Measurements from ENCODE around the gene HOXB8.

HOXB8 gene

DNA sequence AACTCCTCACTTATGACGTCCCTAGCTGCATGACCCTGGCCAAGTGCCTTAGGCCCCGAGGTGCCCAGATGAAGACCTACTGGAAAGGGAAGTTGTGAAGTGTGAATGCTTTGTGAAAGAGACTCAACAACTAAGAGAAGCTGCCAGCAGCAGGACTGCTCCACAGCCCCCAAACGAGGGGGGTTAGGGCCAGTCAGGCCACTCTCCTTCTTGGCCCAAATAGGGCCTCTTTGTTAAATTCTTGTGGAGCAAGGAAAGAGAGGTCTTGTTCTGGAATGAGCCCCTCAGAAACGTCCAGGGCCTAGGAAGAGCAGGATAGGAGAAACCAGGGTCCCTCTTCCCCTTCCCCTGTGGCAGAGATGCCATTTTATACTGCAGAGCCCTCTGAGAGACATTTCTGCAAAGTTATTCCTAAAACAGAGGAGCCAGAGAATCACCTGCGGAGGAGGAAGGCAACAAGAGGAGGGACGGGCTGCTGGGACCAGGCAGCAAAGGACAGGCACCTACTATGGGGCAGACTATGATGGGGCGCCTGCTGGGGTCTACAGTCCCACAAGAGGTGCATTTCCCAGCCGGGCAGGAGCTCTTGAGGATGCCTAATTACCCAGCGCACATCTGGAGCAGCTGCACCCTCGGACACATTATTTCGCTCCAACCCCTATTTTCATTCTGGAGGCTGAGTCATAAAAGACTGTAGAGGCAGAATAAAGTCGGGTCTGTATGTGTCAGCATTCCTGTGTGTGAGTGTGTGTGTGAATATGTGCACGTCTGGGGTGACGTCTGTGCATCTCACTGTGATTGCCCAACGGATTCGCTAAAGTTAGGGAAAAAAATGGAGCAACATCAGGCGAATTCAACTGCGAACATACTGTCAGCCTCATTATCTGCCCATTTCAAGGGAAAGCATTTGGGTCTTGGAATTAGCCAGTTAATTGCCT is 22.5 kb upstream of the HOXB8 start:
- no peak for FAIRE-seq

DNA sequence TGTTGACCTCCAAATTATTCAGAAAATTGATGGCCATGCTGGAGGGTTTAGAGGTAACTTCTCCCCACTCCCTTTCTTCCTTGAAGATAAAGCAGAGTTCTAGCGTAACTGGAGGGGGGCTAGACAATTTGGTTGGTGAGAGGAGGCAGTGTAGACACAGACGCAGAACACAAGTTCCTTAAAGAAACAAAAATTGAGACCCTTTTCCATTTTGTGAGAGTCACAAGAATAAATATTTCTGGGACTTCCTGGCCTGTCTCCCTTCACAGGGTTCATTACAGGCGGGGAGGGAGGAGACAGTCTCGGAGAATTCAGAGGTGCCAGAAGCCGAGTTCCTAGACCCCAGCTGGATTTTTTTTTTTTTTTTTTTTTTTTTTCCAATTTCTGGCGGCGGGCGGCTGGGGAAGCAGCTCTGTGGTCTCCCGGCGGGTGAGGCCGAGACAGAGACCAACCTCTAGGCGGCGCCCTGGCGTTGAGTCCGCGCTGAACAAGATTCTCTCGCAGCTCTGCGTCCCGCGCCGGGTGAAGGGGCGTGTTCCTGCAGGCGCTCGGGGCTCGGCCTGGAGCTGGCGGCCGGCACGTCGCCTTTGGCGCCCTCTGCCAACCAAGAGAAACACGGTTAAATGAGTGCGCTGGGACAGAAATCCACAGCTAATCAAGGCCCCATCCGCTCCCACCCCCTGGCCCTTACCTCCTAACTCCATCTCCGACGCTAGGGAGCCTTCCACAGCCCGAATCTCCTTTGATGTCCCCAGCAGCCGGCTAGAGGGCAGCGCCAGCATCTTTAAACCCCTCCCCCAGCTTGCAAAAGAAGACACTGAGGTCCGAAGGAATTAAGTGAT is 21.3 kb upstream of the HOXB8 start:
- FAIRE-seq: no peak

DNA sequence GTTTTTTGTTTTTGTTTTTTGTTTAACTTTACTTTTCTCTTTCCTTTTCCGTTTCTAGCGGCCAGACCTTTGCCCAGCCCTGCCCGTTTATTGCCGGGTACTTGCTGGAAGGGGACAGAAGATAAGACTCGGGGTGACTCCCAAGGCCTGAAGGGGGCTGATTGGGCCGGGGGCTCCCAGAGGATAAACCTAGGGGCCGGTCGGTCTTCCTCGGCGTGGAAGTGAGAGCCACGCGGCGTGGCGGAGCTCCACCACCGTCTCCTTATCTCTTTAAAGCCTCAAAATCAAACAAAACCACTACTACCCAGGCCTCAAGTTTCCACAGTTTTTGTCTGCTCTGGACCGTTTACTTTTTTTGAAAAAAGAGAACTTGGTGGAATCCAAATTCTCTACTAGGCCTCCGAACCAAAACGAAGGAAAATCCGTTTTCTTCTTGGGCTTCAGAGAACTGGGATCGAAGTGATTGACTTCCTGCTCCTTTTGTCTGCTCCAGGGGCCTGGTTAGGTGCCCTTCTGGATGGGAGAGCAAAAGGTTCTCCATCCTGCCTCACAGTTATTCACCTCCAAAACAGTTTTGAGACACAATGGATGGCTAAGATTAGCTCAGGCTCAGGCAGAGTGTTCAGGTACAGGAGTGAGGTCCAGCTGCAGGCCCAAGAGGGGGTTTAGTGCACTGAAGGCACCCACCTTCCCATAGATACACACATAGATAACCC is 19.6 kb upstream of the HOXB8 start:
- FAIRE-seq: no peak

DNA sequence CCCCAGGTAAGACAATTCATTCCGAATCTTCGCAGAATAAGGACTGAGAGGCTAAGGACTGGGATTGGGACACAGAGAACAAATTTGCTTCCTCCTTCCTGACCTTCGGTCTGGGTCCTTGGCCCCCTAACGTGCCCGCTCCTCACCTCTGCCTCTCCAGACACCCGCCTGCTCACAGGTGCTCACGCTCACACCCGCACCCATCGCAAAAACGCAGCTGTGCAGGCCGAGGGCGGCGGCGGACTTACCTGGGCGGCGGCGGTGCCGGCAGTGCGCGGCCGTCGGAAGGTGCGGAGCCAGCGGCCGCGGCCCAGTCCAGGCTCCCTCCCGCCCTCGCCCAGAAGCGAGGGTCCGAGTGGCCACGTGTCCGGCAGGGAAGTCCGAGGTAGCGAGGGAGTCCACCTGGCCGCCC is 18.2 kb upstream of the HOXB8 start:
- FAIRE-seq: no peak

DNA sequence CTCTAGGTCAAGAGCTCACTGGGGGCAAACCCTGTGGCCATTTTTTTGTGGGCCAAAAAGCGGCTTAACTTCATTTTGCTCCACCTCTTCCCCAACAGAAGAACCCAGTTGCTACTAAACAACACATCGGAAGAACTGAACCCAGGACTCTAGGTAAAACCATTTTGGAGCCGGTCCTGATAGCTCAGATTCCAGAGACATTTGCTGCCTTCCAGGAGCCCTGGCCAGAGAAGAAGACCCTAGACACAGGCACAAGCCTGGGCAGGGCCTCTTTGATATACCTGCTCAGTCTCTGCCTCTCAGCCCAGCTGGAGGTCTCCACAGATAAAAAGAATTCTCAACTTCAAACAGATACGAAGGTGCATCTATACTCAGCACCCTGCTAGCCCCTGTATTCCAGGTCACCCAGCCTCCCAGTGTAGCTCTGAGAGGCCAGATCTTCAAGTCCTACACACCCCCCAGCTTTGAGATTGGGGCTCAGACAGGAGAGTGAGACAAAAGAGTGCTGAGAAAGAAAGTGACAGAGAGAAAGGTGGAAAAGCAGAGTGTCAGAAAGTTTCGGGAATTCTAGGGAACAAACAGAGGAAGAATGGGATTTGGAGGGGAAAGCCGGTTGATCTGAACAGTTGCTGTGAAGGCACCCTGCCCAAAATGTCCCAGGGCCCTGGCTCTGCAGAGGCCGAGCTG is 17.6 kb upstream of the HOXB8 start:
- FAIRE-seq: no peak

DNA sequence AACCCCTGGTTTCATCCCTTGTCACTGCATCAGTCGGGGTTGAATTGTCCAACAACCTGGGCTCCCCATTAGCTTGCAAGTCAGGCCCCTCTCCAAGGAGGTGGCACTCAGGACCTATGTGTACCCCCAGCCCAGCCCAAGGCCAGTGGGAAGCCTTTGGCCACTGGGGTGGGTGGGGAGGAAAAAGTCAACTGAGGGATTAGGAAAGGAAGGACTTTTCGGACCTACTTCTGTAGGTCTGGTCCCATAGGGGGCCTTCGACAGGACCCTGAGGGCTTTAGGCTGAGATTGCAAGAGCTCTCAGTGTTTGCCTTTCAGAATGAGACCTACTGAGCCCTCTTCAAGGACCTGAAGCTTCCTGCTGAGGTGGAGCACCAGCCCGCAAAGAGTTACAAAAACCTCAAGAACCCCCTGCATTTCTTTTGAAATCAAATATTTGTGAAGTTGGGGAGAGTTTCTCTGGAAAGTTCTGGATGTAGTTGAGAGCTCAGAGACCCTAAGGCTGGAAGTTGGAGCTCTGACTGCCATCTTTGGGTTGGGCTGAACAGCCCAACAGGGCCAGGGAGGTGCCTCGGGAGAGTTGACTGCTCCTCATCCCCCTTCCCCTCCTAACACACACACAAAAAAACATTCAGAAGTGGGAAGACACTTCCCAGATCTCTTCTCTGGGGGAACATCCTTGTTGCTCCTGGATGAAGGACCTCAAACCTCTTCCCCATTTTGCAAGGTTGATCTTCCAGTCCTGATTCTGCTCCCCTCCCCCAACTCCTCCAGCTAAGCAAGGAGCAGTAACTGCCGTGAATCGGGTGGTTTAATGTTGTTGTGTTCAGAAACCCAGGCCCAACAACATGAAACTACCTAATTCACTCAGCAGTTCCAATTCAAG is 16.8 kb upstream of the HOXB8 start:
- no peak for FAIRE-seq

DNA sequence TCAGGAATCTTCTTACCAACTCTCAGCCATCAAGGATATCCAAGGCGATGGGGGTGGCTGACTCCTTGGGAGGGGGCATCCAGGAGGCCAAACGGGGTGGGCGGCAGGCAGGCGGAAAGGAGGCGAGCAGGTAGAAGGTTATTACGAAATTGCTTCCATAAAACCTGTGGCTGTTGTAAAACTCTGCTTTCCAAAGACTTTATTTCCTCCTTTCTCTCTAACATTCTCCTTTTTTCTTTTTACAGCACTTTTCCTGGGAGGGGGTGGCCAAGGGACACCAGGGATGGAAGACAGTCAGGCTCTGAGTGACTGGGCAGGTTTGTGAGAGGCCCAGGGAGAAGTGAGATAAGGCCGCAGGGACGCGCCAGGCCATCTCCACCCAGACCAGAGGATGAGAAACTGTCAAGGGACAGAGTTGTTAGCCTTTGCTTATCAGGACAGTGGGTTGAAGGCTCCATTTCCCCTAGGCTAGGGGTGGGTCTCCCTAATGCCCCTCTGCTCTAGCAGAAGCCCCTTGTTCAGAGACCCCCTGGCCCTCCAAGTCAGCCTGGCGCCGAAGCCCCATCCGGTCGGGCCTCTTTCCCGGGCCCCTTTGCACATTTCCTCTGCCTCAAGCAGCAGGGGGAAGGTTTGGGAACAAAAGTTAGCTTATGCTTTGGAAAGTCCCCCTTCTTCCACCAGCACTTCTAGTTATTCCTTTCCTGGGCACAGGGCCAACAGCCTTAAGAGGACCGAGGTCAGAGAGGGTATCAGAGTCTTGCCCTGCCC is 16.0 kb upstream of the HOXB8 start:
- FAIRE-seq: no peak

DNA sequence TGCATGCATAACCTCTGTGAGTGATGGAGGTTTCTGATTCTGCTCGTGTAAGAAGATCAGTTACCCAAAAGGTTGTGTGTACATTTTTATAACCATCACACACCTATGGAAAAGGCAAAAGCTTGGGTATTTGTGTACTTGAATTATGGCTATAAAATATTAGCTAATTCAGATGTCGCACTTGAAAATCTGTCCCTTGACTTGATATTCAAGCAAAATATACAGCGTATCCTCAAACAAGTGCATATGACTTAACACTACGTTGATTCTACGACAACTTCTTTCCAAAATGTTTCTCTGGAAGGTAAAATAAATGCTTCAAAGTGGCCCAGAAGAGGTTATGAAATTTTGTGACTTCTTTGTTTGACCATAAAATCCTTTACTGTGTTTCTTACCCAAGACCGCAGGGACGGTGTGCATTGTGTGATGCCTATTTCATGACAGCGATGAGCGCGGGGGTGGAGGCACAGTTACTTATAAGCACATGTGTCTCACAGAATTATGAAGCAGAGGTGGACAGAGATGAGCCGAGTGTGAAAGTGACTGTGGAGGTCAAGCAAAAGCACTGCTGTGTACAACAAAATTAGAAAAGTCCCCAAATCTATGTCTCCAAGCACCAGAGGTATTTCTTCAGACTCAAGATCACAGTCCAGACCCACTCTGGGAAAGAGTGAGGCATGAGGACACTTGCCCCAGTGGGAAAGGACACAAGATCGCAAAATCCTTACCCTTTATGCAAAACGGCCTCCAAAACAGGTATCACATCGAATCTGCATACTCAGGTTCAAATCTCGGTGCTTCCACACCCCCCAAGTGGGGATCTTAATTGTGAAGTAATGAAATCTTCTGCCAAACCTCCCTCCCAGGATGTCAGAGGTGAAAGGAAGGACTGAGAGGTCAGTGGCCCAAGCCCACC is 15.2 kb upstream of the HOXB8 start:
- FAIRE-seq: no peak

DNA sequence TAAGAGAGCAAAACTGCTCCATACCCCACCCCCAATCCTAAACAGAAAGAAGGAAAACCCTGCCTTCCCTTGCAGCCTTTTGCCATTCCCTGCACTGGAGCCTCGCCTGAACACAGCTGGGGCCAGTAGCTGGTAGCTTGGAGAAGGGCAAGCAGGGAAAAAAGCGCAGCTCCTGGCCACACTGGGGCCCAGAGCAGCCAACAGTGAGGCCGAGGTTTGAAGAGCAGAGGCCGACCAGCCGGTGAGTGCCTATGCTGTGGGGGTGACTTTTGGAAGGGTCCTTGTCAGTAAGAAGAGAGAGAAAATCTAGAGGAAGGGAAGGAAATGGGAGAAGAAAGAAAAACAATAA is 14.3 kb upstream of the HOXB8 start:
- FAIRE-seq: no peak

DNA sequence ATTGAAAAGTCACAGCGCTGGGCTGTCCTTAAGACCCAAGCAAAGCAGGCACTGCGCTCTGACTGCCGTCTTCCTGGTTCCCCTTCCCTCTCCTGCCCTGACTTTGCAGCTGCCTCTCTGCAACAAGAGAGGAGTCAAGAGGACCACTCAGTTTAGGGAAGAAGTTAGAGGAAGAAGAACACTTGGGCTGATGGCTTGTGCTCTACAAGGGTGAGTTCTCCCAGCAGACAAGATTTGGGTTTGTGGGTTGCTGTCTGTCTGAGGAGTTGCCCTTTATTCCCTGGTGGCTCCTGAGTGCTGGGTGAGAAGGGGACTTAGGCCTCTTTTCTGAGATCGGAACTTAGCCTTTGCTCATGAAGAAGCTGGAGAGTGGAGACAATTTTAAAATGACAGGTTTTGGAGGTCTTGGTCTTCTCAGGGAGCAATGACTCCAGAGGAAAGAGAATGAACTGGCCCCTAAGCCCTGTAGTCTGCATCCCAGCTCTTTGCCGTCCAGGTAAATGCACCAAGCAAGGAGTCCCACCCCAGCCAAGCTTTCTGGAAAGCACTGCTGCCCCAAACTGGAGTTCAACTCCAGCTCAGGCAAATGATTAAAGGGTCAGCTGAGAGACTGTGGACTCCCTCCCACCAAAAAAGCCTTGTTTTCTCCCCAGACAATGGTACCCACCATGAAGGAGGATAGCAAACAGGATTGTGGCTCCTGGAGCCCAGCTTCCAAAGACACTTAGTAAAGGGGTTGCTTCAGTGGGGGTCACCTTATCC is 13.7 kb upstream of the HOXB8 start:
- no peak for FAIRE-seq

DNA sequence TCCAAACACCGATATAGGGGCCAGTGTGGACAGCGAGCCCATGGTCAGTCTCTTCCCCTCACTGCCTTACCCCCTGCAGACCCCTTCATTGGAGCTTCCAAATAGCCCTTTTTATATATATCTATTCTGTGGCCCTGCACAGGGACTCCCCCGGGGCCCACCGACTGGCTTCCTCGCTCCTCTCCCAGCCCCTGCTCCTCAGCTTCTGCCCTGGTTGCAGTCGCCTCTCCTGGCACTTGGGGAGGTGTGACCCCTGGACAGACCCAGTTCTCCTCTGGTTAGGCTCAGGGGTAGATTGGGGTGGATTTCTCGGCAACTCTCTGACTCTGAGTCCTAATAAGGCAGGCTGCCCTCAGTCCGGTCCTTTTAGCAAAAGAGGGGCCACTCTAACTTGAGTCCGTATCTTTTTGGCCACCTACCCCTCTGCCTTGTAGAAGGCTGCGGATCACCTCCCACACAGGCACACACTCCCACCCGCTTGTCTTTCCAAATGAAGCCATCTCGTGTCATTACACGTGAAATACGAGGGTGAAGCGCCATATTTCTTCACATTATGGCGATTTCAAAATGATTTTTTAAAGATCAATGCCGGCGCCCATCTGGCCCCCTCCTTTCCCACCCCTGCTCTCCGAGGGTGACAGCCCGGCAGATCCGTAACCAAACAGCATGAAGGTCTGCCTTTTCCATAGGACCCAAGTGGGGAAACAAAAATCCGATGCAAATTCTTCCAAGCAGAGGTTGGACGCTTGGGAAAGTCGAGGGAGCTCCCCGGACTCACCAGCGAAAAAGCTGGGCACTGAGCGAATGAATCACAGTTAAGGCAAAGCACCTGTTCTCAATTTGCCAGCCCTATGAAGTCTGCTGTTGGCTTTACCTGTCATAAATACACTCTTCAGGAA is 12.8 kb upstream of the HOXB8 start:
- FAIRE-seq: no peak

DNA sequence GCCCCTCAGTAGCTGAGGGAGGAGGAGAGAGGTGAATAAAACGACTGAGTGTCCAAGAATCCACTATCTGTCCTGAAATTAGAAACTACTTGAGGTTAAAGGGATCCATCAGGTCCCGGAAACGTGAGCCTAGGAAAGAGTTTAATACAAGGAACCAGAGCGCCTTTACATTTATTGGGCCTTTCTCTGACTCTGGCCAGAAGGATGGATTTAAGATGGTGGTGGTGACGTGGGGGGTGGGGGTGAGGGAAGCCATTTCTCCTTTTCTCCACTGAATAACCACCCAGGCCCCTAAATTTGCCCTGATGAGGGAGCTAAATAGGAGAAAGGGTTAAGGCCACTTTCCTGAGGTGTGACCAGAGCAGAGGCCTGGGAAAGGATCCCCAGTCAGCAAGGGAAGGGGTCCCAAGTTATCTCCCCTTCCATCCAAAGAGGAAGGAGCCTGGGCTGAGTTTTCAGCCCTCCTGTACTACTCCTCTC is 12.1 kb upstream of the HOXB8 start:
- FAIRE-seq: no peak

DNA sequence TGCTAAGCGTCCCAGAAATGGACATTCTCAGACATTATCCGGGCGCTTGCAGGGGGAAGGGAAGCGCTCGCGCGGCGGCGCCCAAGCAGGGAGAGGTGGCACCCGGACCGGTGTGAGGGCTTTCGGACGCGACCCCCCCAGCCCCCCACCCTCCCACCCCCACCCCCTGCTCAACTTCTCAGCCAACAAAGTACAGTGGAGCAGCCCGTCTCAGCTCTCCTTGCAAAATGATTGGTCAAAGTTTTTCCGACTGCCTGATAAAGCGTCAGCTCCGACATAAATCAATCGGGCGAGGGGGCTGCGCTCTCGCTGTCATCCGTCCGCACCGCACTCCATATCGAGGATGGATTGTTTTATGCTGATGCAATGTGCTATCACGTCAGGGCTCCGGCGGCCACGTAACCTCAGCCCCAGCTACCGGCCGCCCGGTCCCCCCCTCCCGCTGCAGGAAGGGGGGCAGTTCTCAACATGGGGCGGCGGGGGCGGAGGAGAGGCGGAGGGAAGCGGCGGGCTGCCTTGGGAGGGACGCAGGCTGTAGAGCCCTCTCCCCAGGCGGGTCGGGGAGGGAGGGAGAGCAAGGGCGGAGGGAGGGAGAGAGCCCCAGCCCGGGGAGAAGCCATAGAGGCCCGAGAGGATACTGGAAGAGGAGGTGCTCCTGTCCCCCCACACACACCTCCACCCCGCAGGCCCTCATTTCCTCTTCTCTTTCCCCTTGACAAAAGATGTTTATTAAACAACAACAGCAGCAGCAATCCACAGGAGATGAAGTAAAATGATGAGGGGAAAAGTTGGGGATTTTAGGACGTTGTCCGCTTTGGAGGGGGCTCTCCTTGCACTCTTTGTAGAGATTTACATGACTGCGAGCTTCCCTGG is 11.4 kb upstream of the HOXB8 start, which contains the start of gene HOXB9:
HOXB9 (minus strand) TSS at position 114 of the 873 bp plus-strand sequence; CDS start at position 25, 89 bp downstream.
- no peak for FAIRE-seq

DNA sequence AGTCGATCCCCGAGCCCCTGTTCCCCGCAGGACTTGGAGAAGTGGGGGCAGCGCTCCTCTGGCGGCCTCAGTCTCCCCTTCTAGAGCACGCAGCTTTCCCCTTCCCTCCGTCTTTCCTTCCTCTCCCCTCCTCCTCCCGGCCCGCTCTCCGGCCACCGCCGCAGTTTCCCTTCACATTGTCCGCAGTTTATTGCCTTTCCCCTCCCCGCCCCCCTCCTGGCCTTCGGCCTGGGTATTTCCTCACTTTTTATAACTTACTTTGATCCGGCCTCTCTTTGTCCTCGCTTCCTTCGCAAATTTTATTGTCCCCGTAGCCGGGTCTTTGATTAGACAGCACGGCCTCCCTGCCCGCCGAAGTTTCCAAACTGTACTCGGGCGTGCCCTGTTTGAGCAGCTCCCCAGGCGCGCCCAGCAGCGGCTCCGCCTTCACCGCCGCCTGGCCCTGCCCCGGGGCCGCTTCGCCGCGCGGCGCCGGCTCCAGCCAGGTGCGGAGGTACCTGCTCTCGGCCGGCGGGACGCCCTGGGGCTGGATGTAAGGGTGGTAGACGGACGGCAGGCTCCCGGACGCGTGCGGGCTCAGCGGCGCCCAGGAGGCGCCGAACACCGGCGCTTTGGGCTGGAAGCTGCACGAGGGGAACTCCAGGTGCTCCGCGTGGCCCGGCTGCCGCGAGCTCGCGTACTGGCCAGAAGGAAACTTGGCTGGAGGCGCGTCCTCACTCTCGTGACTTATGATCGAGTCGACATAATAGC is 10.6 kb upstream of the HOXB8 start:
- no peak for FAIRE-seq

Data from colon (tissue), 2 donors.